ENCODE data around the gene FLNB. TPM values are rescaled to one million over a fixed set of nuclear protein-coding genes. Genes with fewer than 3 reads are reported as not detected.

FLNB gene
- total RNA-seq, 2 donors from 2014 or later, result 331 to 408 TPM

- TF ChIP-seq CTCF (IDR thresholded peaks at IDR 0.05) (no peak), POLR2AphosphoS5 (IDR thresholded peaks at IDR 0.05) (no peak), POLR2A (IDR thresholded peaks at IDR 0.05) (no peak)
- Histone ChIP-seq H3K36me3 (peaks cover 0 to 14% of the 10 kb centered on the region in 2 donors), H3K4me3 (no peak overlapping the region), H3K27ac (no peak overlapping the region), H3K27me3 (replicated peaks; ENCODE audit: insufficient read depth) (no peaks in the 10 kb centered on the region), H3K9me3 (no peaks in the 10 kb centered on the region), H3K4me1 (replicated peaks) (no peaks in the 10 kb centered on the region)
- no peak for DNase-seq (ENCODE audit: low spot score)
- intact Hi-C loops (cut with DNase I), result no loop called here
- WGBS, result 87% methylated on average over 8 of the region's 8 CpGs
These were observed 85.5 kb downstream of the FLNB start for GRCh38 chr3:58093574-58094195.

GRCh38 chr3:58094657-58095056, 86.4 kb downstream of the FLNB start:
- peaks cover 0 to 22% of the 10 kb centered on the region in 2 donors for H3K36me3 ChIP-seq
- intact Hi-C loops (cut with DNase I), result no loop called here
- no peaks in the 10 kb centered on the region for H3K4me1 ChIP-seq (replicated peaks)
- TF ChIP-seq POLR2AphosphoS5 (IDR thresholded peaks at IDR 0.05) (no peak), POLR2A (IDR thresholded peaks at IDR 0.05) (no peak), CTCF (IDR thresholded peaks at IDR 0.05) (no peak)
- no peak for DNase-seq (ENCODE audit: low spot score)
- H3K27me3 ChIP-seq (replicated peaks; ENCODE audit: insufficient read depth), result no peaks in the 10 kb centered on the region
- H3K27ac ChIP-seq, result no peak overlapping the region
- WGBS, result over 99% methylated on average over 8 of the region's 8 CpGs
- no peak overlapping the region for H3K4me3 ChIP-seq
- no peaks in the 10 kb centered on the region for H3K9me3 ChIP-seq

- Histone ChIP-seq H3K9me3 (no peaks in the 10 kb centered on the region), H3K27me3 (replicated peaks; ENCODE audit: insufficient read depth) (no peaks in the 10 kb centered on the region), H3K4me3 (no peak overlapping the region), H3K4me1 (replicated peaks) (no peaks in the 10 kb centered on the region), H3K27ac (no peak overlapping the region), H3K36me3 (peaks cover 0 to 22% of the 10 kb centered on the region in 2 donors)
- no peak for DNase-seq (ENCODE audit: low spot score)
- WGBS, result 76% methylated on average over 6 of the region's 6 CpGs
- TF ChIP-seq POLR2AphosphoS5 (IDR thresholded peaks at IDR 0.05), result no peak
- TF ChIP-seq POLR2A (IDR thresholded peaks at IDR 0.05), result no peak
- TF ChIP-seq CTCF (IDR thresholded peaks at IDR 0.05), result no peak
- intact Hi-C loops (cut with DNase I), result no loop called here
These were observed 87.4 kb downstream of the FLNB start for GRCh38 chr3:58095603-58096138.

- no peak for DNase-seq (ENCODE audit: low spot score)
- intact Hi-C loops (cut with DNase I), result no loop called here
- H3K36me3 ChIP-seq, result peaks cover 0 to 22% of the 10 kb centered on the region in 2 donors
- WGBS, result 96% methylated on average over 8 of the region's 8 CpGs
- no peak for TF ChIP-seq POLR2A (IDR thresholded peaks at IDR 0.05)
- no peak for TF ChIP-seq CTCF (IDR thresholded peaks at IDR 0.05)
- no peak for TF ChIP-seq POLR2AphosphoS5 (IDR thresholded peaks at IDR 0.05)
- H3K27ac ChIP-seq, result no peak overlapping the region
- no peak overlapping the region for H3K4me3 ChIP-seq
- peaks cover under 1% of the 10 kb centered on the region for H3K4me1 ChIP-seq (replicated peaks)
- H3K9me3 ChIP-seq, result no peaks in the 10 kb centered on the region
- no peaks in the 10 kb centered on the region for H3K27me3 ChIP-seq (replicated peaks; ENCODE audit: insufficient read depth)
These were observed 90.3 kb downstream of the FLNB start for GRCh38 chr3:58098531-58098930.

GRCh38 chr3:58099865-58100264, 91.6 kb downstream of the FLNB start:
- TF ChIP-seq CTCF (IDR thresholded peaks at IDR 0.05) (no peak), POLR2AphosphoS5 (IDR thresholded peaks at IDR 0.05) (no peak), POLR2A (IDR thresholded peaks at IDR 0.05) (no peak)
- intact Hi-C loops (cut with DNase I), result no loop called here
- no peak for DNase-seq (ENCODE audit: low spot score)
- Histone ChIP-seq H3K4me1 (replicated peaks) (peaks cover 9% of the 10 kb centered on the region), H3K27ac (no peak overlapping the region), H3K4me3 (no peak overlapping the region), H3K27me3 (replicated peaks; ENCODE audit: insufficient read depth) (no peaks in the 10 kb centered on the region), H3K36me3 (peaks cover 0 to 23% of the 10 kb centered on the region in 2 donors), H3K9me3 (no peaks in the 10 kb centered on the region)
- 79% methylated on average over 2 of the region's 2 CpGs for WGBS

All from prostate gland (tissue), 2 donors.